ENCODE data around the gene TMEM63A. TPM values are rescaled to one million over a fixed set of nuclear protein-coding genes. Genes with fewer than 3 reads are reported as not detected.

Gene TMEM63A
- total and polyA plus RNA-seq, 2 of the 13 experiments (the other 11 are each of a cell fraction or from before 2014, with no cell fraction given), result 23.9 to 53.3 TPM

GRCh38 chr1:225923692-225924555 is 41.7 kb upstream of the TMEM63A start, which contains the start of gene PYCR2:
TSS of gene PYCR2 (minus strand) at chr1:225924250. CDS start at chr1:225924110, 140 bp downstream.
- H2AFZ ChIP-seq (ENCODE audit: low read length), result no peak within 1 kb of the TSS
- 0% methylated on average over 11 of the region's 80 CpGs for WGBS (ENCODE audit: low lambda C conversion rate)
- no peaks in the 10 kb centered on the region; a peak in 2 of 5 replicates for H3K27me3 ChIP-seq (ENCODE audit: control insufficient read depth in 1 of 2, insufficient read depth in 2 of 2, low read length in 2 of 2)
- peak within 1 kb of the TSS; percentile 89 for H3K27ac ChIP-seq (ENCODE audit: extremely low read length, insufficient read depth, low read length)
- H3K9ac ChIP-seq (ENCODE audit: insufficient read depth, low read depth, low read length), result peak within 1 kb of the TSS; percentile 89
- peaks cover 7 to 33% of the 10 kb centered on the region in 2 experiments; a peak in 4 of 5 replicates for H3K36me3 ChIP-seq (replicated peaks in 1 of 2; ENCODE audit: control insufficient read depth in 1 of 2, insufficient read depth in 2 of 2, low read length in 2 of 2)
- FAIRE-seq, result peak; percentile 73
- H3K4me2 ChIP-seq (ENCODE audit: low read depth, low read length), result peak within 1 kb of the TSS; percentile 88
- ChIA-PET POLR2A (interaction anchor here (0.6 to 2.1 kb wide), 27 partner anchors 9 to 1747 kb away, joined by 3 to 29 read pairs (median 6); partner anchors contain the start of genes H3-3A, LEFTY1, LEFTY2 and SDE2), CTCF (ENCODE audit: low intra/inter-chr PET ratio, low total read pairs) (interaction anchor here (1.0 kb wide), 1 partner anchor 52 kb away, joined by 3 read pairs; no protein-coding TSS in a partner anchor)
- no peaks in the 10 kb centered on the region for H4K20me1 ChIP-seq (ENCODE audit: insufficient read depth, low read length)
- DNase-seq (ENCODE audit: low spot score), result peak; percentile 91
- H3K79me2 ChIP-seq (ENCODE audit: insufficient read depth, low read length), result peaks cover 16% of the 10 kb centered on the region
- H3K4me3 ChIP-seq (replicated peaks in 1 of 3; ENCODE audit: insufficient read depth in 1 of 3, low read depth in 2 of 3, low read length in 3 of 3), result peak within 1 kb of the TSS; percentile 81 to 94 (median 82)
- in situ Hi-C loops (cut with HindIII; ENCODE audit: extremely low pct_ligation_motif_present, low pct_unique_long_range_greater_than_20kb), result no loop called here
- H3K4me1 ChIP-seq (ENCODE audit: insufficient read depth, low read length), result peaks cover 22% of the 10 kb centered on the region
- H3K9me3 ChIP-seq (ENCODE audit: low read length), result no peaks in the 10 kb centered on the region
- TSS peak; percentile 82 for BruUV-seq (replicated peaks)
- intact Hi-C loops (cut with micrococcal nuclease; ENCODE audit: unreplicated experiment), result loop anchor here (5.0 to 10.0 kb wide), 3 partner anchors 42 to 147 kb away; partner anchors contain the start of genes SRP9 and TMEM63A
- ATAC-seq, result peak; percentile 97
- TF ChIP-seq MTA1 (CRISPR knock-in tag; IDR thresholded peaks at IDR 0.05; ENCODE audit: borderline replicate concordance) (no peak), MAFK (conservative IDR thresholded peaks at IDR 0.05 in 1 of 2, IDR thresholded peaks at IDR 0.05 in 1 of 2; ENCODE audit: low read length in 2 of 2) (no peak), RNF2 (conservative IDR thresholded peaks at IDR 0.05; ENCODE audit: low read depth) (peak; percentile 83), ZNF569 (CRISPR knock-in tag; IDR thresholded peaks at IDR 0.05; ENCODE audit: borderline replicate concordance) (no peak), SOX6 (IDR thresholded peaks at IDR 0.05) (no peak), SOX6 (CRISPR knock-in tag; IDR thresholded peaks at IDR 0.05) (peak; percentile 68; the same call in 1 of the 2 replicates), ZNF230 (CRISPR knock-in tag; IDR thresholded peaks at IDR 0.05) (no peak), ARHGAP35 (CRISPR knock-in tag; IDR thresholded peaks at IDR 0.05; ENCODE audit: borderline replicate concordance) (peak; percentile 92; the same call in 1 of the 2 replicates), ZNF530 (CRISPR knock-in tag; IDR thresholded peaks at IDR 0.05; ENCODE audit: low read depth) (no peak), MZF1 (CRISPR knock-in tag; IDR thresholded peaks at IDR 0.05; ENCODE audit: borderline replicate concordance) (no peak), ONECUT2 (CRISPR knock-in tag; IDR thresholded peaks at IDR 0.05) (no peak), KDM6A (CRISPR knock-in tag; IDR thresholded peaks at IDR 0.05; ENCODE audit: low read depth) (no peak), FOXJ3 (CRISPR knock-in tag; IDR thresholded peaks at IDR 0.05; ENCODE audit: borderline replicate concordance) (no peak), MAFF (IDR thresholded peaks at IDR 0.05; ENCODE audit: low read depth, low read length) (no peak), TBX2 (CRISPR knock-in tag; IDR thresholded peaks at IDR 0.05; ENCODE audit: borderline replicate concordance) (peak; percentile 54), AKNA (CRISPR knock-in tag; IDR thresholded peaks at IDR 0.05; ENCODE audit: borderline replicate concordance) (no peak), KLF6 (CRISPR knock-in tag; IDR thresholded peaks at IDR 0.05) (peak; percentile 68; the same call in 1 of the 2 replicates), ELF3 (CRISPR knock-in tag; IDR thresholded peaks at IDR 0.05) (0 out of 2 replicates have a peak, but pooled peaks have one; percentile 43)

Measured in HepG2 (cell line).